Liver (tissue), 9 donors: Measurements from ENCODE around the gene NKX2-8. TPM values are rescaled to one million over a fixed set of nuclear protein-coding genes. Genes with fewer than 3 reads are reported as not detected.

Source experiments
- DNase-seq: peaks from one replicate; pipeline ENCODE4 v3.0.0-alpha.2; 2017; ENCODE audit warnings: low spot score
- H3K27ac ChIP-seq, 2 donors: one replicate each; pipeline ENCODE4 v1.7.0; 2013; ENCODE audit warnings: inconsistent platforms in 2 of 2, low read length in 2 of 2, control low read depth in 1 of 2, low read depth in 1 of 2, mild to moderate bottlenecking in 1 of 2
- H3K27me3 ChIP-seq, 4 donors: one replicate each; pipeline versions ENCODE4 v1.6.1 to v1.7.0; 2013; ENCODE audit warnings: low read length in 3 of 4, inconsistent platforms in 1 of 4, mild to moderate bottlenecking in 1 of 4, moderate library complexity in 1 of 4; ENCODE audit not compliant: control insufficient read depth in 4 of 4, insufficient read depth in 4 of 4
- H3K36me3 ChIP-seq, 4 donors: one replicate each; pipeline versions ENCODE4 v1.6.1 to v1.7.0; 2013; ENCODE audit warnings: low read length in 3 of 4, mild to moderate bottlenecking in 3 of 4, low read depth in 1 of 4, moderate library complexity in 1 of 4; ENCODE audit not compliant: control insufficient read depth in 4 of 4, insufficient read depth in 3 of 4
- H3K4me1 ChIP-seq, 4 donors: one replicate each; pipeline versions ENCODE4 v1.6.1 to v1.7.0; 2013; ENCODE audit warnings: low read length in 3 of 4, mild to moderate bottlenecking in 3 of 4, moderate library complexity in 1 of 4; ENCODE audit not compliant: control insufficient read depth in 4 of 4, insufficient read depth in 4 of 4
- H3K4me3 ChIP-seq, 3 donors: one replicate each; pipeline versions ENCODE4 v1.6.1 to v1.7.0; 2013; ENCODE audit warnings: low read length in 3 of 3, control low read depth in 1 of 3, low read depth in 1 of 3, mild to moderate bottlenecking in 1 of 3
- H3K9ac ChIP-seq, 2 donors: one replicate each; pipeline ENCODE4 v1.7.0; 2013; ENCODE audit warnings: low read length in 2 of 2, mild to moderate bottlenecking in 2 of 2, moderate library complexity in 2 of 2, control low read depth in 1 of 2, low read depth in 1 of 2
- H3K9me3 ChIP-seq, 4 donors: one replicate each; pipeline versions ENCODE4 v1.6.1 to v1.7.0; 2013; ENCODE audit warnings: low read length in 3 of 4; ENCODE audit not compliant: control insufficient read depth in 4 of 4
- FOXA1 ChIP-seq: IDR thresholded peaks from 2 replicates; pipeline ENCODE4 v1.6.1; 2016; ENCODE audit warnings: antibody characterized with exemption
- FOXA2 ChIP-seq: IDR thresholded peaks from 2 replicates; pipeline ENCODE4 v1.6.1; 2016; ENCODE audit warnings: antibody characterized with exemption
- GABPA ChIP-seq, 2 donors: IDR thresholded peaks in 1 of 2; conservative IDR thresholded peaks in 1 of 2; 2 replicates each; pipeline ENCODE4 v1.6.1; 2016; ENCODE audit warnings: antibody characterized with exemption in 2 of 2, mild to moderate bottlenecking in 1 of 2, moderate library complexity in 1 of 2
- HNF4A ChIP-seq, 2 donors: conservative IDR thresholded peaks; 2 replicates each; pipeline ENCODE4 v1.6.1; 2016; ENCODE audit warnings: antibody characterized with exemption in 2 of 2, mild to moderate bottlenecking in 2 of 2
- HNF4G ChIP-seq: IDR thresholded peaks from 2 replicates; pipeline ENCODE4 v1.6.1; 2016; ENCODE audit warnings: antibody characterized with exemption
- JUND ChIP-seq, 2 donors: IDR thresholded peaks; 2 replicates each; pipeline ENCODE4 v1.6.1; 2016; ENCODE audit warnings: antibody characterized with exemption in 2 of 2
- NR2F2 ChIP-seq: IDR thresholded peaks from 2 replicates; pipeline ENCODE4 v1.6.1; 2016; ENCODE audit warnings: antibody characterized with exemption
- RAD21 ChIP-seq, 2 donors: IDR thresholded peaks; 2 replicates each; pipeline ENCODE4 v1.6.1; 2016; ENCODE audit warnings: antibody characterized with exemption in 2 of 2, mild to moderate bottlenecking in 2 of 2
- RXRA ChIP-seq, 2 donors: IDR thresholded peaks; 2 replicates each; pipeline ENCODE4 v1.6.1; 2017 to 2018; ENCODE audit warnings: antibody characterized with exemption in 2 of 2, mild to moderate bottlenecking in 1 of 2
- SP1 ChIP-seq: IDR thresholded peaks from 2 replicates; pipeline ENCODE4 v1.6.1; 2018; ENCODE audit warnings: antibody characterized with exemption, mild to moderate bottlenecking
- TAF1 ChIP-seq: conservative IDR thresholded peaks from 2 replicates; pipeline ENCODE4 v1.6.1; 2016; ENCODE audit warnings: antibody characterized with exemption, mild to moderate bottlenecking
- YY1 ChIP-seq: IDR thresholded peaks from 2 replicates; pipeline ENCODE4 v1.6.1; 2016; ENCODE audit warnings: antibody characterized with exemption, mild to moderate bottlenecking
- WGBS: extraction: QIAGEN DNeasy Blood & Tissue Kit; methylation state at CpG from one replicate; pipeline ENCODE4 v1.1.7; 2013; 5-methylcytosine and 5-hydroxymethylcytosine counted together
- polyA plus RNA-seq, 2 donors: library from polyadenylated mRNA; stranded (reverse) in 1 of 2; unstranded in 1 of 2; fragments of 200-250 nt in 1 of 2; fragments of >200 nt in 1 of 2; fragmentation: Nextera tagmentation in 1 of 2; extraction: Ambion mirVana in 1 of 2; gene quantifications; one replicate each; pipeline versions ENCODE4 v1.2.1 to v1.2.3, GENCODE V29; 2013 to 2015
- total RNA-seq, 2 donors: library from RNA; depleted of rRNA; stranded (reverse); fragments of >200 nt; gene quantifications; one replicate each; pipeline ENCODE4 v1.2.3, GENCODE V29; 2014
- TF ChIP-seq, protein P1 (sequence below): IDR thresholded peaks from 2 replicates; pipeline ENCODE4 v1.6.1; 2016; ENCODE audit warnings: antibody characterized with exemption, mild to moderate bottlenecking
- TF ChIP-seq, protein P2 (sequence below): IDR thresholded peaks from 2 replicates; pipeline ENCODE4 v1.6.1; 2016; ENCODE audit warnings: antibody characterized with exemption
- TF ChIP-seq, protein P3 (sequence below): IDR thresholded peaks from 2 replicates; pipeline ENCODE4 v1.6.1; 2016; ENCODE audit warnings: antibody characterized with exemption
- TF ChIP-seq, protein P4 (sequence below): IDR thresholded peaks from 2 replicates; pipeline ENCODE4 v1.6.1; 2016; ENCODE audit warnings: antibody characterized with exemption
- TF ChIP-seq, protein P5 (sequence below): fragments of 150-350 bp; IDR thresholded peaks from 2 replicates; pipeline ENCODE4 v1.5.1; 2017; ENCODE audit warnings: improper control_type of control experiment, low read depth, low read length; ENCODE audit not compliant: missing input control
- donor health status: healthy.
- donor health status: healthy.
- donor health status: healthy.
- donor health status: healthy.
- donor health status: healthy.

Gene NKX2-8
- total and polyA plus RNA-seq, 4 donors = 0.33 TPM; not detected in 3

DNA sequence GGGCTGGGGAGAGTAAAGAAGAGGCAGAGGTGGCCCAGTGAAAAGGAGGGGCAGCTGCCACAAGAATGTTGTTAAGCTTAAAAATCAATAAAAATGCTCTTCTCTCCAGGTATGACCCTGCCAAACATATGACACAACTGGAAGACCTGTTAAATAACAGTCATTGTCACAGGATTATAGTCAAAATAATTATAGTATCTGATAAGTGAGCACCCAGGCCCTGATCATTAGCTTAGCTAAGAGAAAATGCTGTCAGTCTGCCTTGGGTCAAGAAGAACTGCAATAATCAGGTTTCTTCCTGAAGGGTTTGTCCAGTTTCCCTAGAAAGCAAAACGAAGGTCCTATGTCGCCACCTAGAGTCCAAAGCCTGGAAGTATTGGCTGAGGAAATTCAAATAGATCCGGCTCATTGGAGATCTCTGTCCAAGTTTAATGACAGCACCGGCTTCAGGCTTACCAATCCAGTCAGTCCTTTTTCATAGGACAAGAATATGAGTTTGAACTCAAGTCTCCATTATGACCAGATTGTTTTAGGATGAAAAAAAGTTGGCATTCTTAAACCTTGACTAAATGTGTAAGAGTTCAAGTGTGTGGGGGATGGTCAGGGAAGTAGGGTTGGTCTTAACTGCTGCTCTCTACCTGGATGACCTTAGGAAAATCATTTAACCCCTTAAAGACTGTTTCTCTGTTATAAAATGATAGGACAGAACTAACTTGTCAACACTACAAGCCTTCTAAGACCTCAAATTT lies 22.5 kb upstream of the NKX2-8 start:
- Histone ChIP-seq H3K9ac (no peak overlapping the region), H3K9me3 (no peaks in the 10 kb centered on the region), H3K27me3 (peaks cover 0 to 3% (median 1%) of the 10 kb centered on the region in 4 donors), H3K27ac (no peak overlapping the region), H3K4me3 (no peak overlapping the region), H3K36me3 (no peaks in the 10 kb centered on the region), H3K4me1 (peaks cover 0 to 2% (median 0%) of the 10 kb centered on the region in 4 donors)
- TF ChIP-seq HNF4A (conservative IDR thresholded peaks at IDR 0.05) = peak in 1 of 2 donors; percentile 30
- TF ChIP-seq TAF1 = no peak
- no peak for TF ChIP-seq JUND (IDR thresholded peaks at IDR 0.05)
- TF ChIP-seq NR2F2 = no peak
- TF ChIP-seq, protein P1, sequence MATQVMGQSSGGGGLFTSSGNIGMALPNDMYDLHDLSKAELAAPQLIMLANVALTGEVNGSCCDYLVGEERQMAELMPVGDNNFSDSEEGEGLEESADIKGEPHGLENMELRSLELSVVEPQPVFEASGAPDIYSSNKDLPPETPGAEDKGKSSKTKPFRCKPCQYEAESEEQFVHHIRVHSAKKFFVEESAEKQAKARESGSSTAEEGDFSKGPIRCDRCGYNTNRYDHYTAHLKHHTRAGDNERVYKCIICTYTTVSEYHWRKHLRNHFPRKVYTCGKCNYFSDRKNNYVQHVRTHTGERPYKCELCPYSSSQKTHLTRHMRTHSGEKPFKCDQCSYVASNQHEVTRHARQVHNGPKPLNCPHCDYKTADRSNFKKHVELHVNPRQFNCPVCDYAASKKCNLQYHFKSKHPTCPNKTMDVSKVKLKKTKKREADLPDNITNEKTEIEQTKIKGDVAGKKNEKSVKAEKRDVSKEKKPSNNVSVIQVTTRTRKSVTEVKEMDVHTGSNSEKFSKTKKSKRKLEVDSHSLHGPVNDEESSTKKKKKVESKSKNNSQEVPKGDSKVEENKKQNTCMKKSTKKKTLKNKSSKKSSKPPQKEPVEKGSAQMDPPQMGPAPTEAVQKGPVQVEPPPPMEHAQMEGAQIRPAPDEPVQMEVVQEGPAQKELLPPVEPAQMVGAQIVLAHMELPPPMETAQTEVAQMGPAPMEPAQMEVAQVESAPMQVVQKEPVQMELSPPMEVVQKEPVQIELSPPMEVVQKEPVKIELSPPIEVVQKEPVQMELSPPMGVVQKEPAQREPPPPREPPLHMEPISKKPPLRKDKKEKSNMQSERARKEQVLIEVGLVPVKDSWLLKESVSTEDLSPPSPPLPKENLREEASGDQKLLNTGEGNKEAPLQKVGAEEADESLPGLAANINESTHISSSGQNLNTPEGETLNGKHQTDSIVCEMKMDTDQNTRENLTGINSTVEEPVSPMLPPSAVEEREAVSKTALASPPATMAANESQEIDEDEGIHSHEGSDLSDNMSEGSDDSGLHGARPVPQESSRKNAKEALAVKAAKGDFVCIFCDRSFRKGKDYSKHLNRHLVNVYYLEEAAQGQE = no peak
- no peak for TF ChIP-seq FOXA1
- TF ChIP-seq YY1 = no peak
- TF ChIP-seq SP1 = no peak
- TF ChIP-seq, protein P2, sequence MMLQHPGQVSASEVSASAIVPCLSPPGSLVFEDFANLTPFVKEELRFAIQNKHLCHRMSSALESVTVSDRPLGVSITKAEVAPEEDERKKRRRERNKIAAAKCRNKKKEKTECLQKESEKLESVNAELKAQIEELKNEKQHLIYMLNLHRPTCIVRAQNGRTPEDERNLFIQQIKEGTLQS = peak; percentile 27
- TF ChIP-seq, protein P3, sequence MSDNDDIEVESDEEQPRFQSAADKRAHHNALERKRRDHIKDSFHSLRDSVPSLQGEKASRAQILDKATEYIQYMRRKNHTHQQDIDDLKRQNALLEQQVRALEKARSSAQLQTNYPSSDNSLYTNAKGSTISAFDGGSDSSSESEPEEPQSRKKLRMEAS = no peak
- TF ChIP-seq, protein P4, sequence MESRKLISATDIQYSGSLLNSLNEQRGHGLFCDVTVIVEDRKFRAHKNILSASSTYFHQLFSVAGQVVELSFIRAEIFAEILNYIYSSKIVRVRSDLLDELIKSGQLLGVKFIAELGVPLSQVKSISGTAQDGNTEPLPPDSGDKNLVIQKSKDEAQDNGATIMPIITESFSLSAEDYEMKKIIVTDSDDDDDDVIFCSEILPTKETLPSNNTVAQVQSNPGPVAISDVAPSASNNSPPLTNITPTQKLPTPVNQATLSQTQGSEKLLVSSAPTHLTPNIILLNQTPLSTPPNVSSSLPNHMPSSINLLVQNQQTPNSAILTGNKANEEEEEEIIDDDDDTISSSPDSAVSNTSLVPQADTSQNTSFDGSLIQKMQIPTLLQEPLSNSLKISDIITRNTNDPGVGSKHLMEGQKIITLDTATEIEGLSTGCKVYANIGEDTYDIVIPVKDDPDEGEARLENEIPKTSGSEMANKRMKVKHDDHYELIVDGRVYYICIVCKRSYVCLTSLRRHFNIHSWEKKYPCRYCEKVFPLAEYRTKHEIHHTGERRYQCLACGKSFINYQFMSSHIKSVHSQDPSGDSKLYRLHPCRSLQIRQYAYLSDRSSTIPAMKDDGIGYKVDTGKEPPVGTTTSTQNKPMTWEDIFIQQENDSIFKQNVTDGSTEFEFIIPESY = no peak
- TF ChIP-seq GABPA (IDR thresholded peaks at IDR 0.05 in 1 of 2, conservative IDR thresholded peaks at IDR 0.05 in 1 of 2) = no peak
- peak; percentile 86 to 90 for TF ChIP-seq RAD21 (IDR thresholded peaks at IDR 0.05)
- TF ChIP-seq RXRA (IDR thresholded peaks at IDR 0.05) = no peak
- no peak for TF ChIP-seq FOXA2
- TF ChIP-seq HNF4G = no peak
- TF ChIP-seq, protein P5, sequence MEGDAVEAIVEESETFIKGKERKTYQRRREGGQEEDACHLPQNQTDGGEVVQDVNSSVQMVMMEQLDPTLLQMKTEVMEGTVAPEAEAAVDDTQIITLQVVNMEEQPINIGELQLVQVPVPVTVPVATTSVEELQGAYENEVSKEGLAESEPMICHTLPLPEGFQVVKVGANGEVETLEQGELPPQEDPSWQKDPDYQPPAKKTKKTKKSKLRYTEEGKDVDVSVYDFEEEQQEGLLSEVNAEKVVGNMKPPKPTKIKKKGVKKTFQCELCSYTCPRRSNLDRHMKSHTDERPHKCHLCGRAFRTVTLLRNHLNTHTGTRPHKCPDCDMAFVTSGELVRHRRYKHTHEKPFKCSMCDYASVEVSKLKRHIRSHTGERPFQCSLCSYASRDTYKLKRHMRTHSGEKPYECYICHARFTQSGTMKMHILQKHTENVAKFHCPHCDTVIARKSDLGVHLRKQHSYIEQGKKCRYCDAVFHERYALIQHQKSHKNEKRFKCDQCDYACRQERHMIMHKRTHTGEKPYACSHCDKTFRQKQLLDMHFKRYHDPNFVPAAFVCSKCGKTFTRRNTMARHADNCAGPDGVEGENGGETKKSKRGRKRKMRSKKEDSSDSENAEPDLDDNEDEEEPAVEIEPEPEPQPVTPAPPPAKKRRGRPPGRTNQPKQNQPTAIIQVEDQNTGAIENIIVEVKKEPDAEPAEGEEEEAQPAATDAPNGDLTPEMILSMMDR = peak; percentile 82
- WGBS = under 1% methylated on average over 4 of the region's 4 CpGs
- no peak for DNase-seq
